Fibroblast of gingiva (primary cell): Measurements from ENCODE around the gene AQP10.
"Not testable (repeated sequence)": the region's sequence is repeated elsewhere in the genome, so short reads cannot be mapped to it uniquely, and the experiment has no call there.

ENCODE experiments used
- DNase-seq: peaks from one replicate; pipeline ENCODE4 v3.0.0-alpha.2; 2011; ENCODE audit warnings: low read depth

The AQP10 gene

DNA sequence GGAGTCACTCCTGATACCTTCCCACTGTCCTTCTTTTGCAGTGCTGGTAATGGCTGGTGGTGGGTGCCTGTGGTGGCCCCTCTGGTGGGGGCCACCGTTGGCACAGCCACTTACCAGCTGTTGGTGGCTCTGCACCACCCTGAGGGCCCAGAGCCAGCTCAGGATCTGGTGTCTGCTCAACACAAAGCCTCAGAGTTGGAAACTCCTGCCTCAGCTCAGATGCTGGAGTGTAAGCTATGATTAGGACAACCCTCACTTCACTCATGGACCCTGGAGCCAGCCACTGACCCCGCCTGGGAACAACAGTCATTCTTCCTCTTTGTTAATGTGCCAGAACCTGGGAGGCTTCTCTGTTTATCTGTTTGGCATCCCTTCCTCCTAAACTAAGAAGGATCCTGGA lies 3.3 kb downstream of the AQP10 start:
- no peak for DNase-seq

GRCh38 chr1:154324669-154325582 lies 4.0 kb downstream of the AQP10 start, which contains the start of gene ATP8B2:
Gene ATP8B2, plus strand, starts transcription at chr1:154325525. Its CDS starts 2,617 bp downstream, at chr1:154328142.
- DNase-seq, result peak; percentile 62

- DNase-seq, result peak; percentile 90
Observed at GRCh38 chr1:154325583-154326545, 5.0 kb downstream of the AQP10 start.

- peak; percentile 94 for DNase-seq
Observed at GRCh38 chr1:154326546-154327465, 5.9 kb downstream of the AQP10 start.

GRCh38 chr1:154327466-154328317 lies 6.8 kb downstream of the AQP10 start:
- DNase-seq, result no peak

- DNase-seq, result peak; percentile 73
Observed at GRCh38 chr1:154328318-154329151, 7.6 kb downstream of the AQP10 start.

- DNase-seq, result peak; percentile 49
Observed at GRCh38 chr1:154329152-154329521, 8.2 kb downstream of the AQP10 start.

DNA sequence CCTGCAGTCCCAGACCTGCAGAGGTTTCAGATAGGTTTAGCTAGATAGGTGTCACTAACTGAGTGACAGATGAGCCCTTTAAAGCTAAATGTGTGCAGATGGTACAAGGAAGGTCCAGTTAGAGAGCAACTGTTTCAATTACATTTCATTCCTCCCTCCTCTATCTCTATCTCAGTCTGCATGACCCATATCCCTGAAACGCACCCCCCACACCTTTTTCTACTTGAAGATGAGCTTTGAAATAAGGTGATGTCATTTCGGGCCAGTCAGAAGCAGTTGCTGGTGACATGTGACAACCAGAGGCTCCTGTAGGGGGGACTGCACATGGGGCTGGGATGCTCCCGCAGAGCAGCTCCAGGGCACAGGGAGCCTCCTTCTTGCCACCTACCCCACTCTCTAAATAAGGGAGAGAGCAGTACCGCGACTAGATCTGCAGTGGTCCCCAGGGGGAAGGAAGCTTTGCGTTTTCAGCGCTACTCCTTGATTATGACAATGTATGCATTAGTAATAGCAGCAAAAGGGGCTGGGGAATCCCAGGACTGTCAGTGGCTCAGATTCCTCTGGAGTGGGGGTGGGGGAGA lies 8.7 kb downstream of the AQP10 start:
- no peak for DNase-seq

GRCh38 chr1:154330669-154331068 lies 9.8 kb downstream of the AQP10 start:
- DNase-seq, result no peak

DNA sequence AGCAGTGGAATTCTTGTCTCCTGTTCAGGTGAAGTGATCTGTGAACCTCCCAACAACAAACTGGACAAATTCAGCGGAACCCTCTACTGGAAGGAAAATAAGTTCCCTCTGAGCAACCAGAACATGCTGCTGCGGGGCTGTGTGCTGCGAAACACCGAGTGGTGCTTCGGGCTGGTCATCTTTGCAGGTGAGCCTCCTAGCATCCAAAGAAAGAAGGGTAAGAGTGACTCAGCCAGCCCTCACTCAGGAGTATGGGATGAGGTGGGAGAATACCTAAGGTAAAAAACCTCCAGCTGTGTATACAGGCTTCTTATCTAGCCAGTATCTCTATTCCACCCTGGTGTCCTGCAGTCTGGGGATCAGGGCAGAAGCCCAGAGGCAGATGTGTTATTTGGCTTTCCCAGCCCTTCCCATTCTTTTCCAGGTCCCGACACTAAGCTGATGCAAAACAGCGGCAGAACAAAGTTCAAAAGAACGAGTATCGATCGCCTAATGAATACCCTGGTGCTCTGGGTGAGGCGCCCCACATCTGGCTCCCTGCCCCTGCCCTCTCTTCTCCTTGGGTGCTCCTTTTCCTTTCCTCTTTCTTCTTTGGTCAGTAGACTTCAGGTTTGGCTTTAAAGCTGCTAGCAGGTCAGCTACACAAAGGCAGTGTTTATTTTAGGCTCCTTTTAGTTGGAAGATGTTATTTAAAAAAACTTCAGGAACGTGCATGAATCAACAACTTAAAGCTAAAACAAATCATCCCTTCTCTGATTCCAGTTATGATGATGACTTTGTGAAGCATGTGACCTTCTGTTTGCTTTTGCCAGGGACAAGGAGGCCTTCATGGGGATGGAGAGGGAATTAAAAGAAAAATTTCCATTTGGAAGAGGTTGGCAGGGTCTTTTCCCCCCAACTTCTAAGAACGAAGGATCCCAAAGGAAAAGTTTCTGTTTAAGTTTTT lies 13.5 kb downstream of the AQP10 start:
- DNase-seq, result peak; percentile 55

DNA sequence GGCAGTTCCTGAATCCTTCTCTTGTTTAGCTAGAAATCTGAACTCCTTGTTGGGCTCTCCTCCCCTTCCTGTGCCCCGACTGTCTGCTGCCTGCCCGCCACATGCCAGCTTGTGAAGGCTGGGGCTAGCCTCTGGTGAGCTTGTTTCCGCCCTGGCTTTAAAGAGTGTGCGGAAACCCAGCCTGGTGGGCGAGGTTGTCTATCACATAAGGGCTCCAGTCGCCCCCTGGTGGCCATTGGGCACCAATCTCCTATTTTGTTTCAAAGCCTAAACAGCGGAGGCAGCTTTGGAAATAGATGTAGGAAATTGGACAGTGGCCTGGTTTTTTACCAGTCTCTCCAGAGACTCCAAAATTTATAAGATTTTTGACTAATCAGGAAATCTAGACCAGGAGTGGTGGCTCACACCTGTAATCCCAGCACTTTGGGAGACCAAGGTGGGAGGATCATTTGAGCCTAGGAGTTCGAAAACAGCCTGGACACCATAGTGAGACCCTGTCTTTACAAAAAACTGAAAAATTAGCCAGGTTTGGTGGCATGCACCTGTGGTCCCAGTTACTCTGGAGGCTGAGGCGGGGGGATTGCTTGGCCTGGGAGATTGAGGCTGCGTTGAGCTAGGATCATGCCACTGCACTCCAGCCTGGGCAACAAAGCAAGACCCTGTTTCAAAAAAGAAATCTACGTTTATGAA lies 14.3 kb downstream of the AQP10 start:
- peak; percentile 84 for DNase-seq

DNA sequence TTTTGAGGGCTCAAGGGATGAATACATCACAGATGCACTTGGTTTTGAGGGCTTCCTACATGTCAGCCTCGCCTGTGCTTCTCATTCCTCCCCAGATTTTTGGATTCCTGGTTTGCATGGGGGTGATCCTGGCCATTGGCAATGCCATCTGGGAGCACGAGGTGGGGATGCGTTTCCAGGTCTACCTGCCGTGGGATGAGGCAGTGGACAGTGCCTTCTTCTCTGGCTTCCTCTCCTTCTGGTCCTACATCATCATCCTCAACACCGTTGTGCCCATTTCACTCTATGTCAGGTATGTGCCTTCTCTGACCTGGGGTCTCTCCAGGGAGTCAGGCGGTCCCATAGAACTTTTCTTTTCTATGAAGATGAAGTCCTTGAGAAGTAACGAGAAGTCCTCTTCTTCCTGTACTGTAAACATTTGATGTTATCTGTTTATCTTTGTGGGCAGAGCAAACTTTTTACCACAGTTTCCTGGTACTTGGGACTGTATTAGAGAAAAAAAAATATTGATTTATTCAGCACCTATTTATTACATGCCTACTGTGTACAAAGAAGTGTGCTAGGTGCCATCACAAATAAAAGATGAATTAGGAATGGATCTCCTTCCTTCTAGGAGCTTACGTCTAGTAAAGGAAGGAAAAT lies 16.5 kb downstream of the AQP10 start:
- DNase-seq, result no peak

- DNase-seq, result no peak
Observed at GRCh38 chr1:154338875-154339274, 18.0 kb downstream of the AQP10 start.

- not testable (repeated sequence) for DNase-seq
Observed at GRCh38 chr1:154341366-154341765, 20.5 kb downstream of the AQP10 start.

DNA sequence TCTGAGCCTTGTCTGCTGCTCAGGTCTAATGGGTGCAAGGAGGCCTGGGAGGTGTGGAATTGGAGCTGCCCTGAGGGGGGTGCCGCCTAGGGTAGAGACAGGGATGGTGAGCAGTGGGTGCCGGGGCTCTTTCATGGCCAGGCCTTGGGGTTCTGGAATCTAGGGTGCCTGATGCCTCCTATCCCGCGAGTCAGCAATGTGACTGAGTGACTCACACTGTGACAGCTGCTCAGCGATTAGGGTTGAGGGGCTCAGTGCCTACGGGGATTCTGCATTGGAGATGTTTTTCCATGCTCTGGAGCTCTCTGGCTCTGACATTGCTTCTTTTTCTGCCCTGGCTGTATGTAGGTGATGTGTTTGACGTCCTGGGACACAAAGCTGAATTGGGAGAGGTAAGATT lies 21.2 kb downstream of the AQP10 start:
- DNase-seq, result no peak

DNA sequence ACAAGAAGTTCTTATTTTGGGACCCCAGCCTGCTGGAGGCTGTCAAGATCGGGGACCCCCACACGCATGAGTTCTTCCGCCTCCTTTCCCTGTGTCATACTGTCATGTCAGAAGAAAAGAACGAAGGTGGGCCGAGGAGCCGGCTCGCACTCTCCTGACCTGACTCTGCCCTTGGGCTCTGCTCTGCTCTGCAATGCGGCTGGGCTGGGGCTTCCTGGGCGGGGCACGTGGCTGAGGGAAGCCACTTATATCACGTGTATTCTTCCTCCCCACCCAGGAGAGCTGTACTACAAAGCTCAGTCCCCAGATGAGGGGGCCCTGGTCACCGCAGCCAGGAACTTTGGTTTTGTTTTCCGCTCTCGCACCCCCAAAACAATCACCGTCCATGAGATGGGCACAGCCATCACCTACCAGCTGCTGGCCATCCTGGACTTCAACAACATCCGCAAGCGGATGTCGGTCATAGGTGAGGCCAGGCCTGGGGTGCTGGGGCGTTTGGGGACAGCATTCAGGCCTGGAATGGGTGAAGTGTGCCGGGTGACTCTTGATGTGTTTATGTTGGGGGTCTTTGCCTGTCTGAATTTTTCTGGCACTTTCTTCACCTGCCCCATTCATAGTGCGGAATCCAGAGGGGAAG lies 22.1 kb downstream of the AQP10 start:
- DNase-seq, result no peak
